Measurements from ENCODE around the gene SH3PXD2A.

The SH3PXD2A gene

DNA sequence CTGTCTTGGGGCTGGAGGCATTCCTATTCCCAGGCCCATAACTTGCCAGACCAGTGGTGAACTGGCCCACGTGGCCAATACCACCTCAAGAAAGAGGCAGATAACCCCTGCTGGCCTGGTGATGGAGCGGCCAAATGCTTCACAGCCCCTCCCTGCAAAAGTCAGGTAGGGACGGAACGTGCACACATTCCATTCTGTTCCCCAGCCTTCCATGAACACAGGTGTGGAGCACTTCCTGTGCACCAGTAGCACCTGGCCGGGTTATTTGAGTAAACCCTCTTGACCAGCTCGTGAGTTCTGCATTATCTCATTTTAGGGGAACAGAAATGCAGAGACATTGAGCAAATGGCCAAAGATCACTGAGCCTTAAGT, 134.4 kb downstream of the SH3PXD2A start:
- H3K4me3 ChIP-seq (ENCODE audit: low read length), result no peak overlapping the region
- no peak overlapping the region for H3K9ac ChIP-seq (ENCODE audit: low read length)
- H3K27me3 ChIP-seq (ENCODE audit: control insufficient read depth, insufficient read depth, low read length), result no peaks in the 10 kb centered on the region
- no peak overlapping the region for H3K27ac ChIP-seq (ENCODE audit: low read depth, low read length)
- H3K4me1 ChIP-seq (ENCODE audit: control insufficient read depth, insufficient read depth, low read length), result no peaks in the 10 kb centered on the region
- no peaks in the 10 kb centered on the region for H3K36me3 ChIP-seq (ENCODE audit: control insufficient read depth, insufficient read depth, low read length)

GRCh38 chr10:103720328-103720963, 134.9 kb downstream of the SH3PXD2A start:
- H3K4me1 ChIP-seq (ENCODE audit: control insufficient read depth, insufficient read depth, low read length), result no peaks in the 10 kb centered on the region
- no peak overlapping the region for H3K4me3 ChIP-seq (ENCODE audit: low read length)
- H3K9ac ChIP-seq (ENCODE audit: low read length), result no peak overlapping the region
- H3K36me3 ChIP-seq (ENCODE audit: control insufficient read depth, insufficient read depth, low read length), result no peaks in the 10 kb centered on the region
- no peaks in the 10 kb centered on the region for H3K27me3 ChIP-seq (ENCODE audit: control insufficient read depth, insufficient read depth, low read length)
- no peak overlapping the region for H3K27ac ChIP-seq (ENCODE audit: low read depth, low read length)

DNA sequence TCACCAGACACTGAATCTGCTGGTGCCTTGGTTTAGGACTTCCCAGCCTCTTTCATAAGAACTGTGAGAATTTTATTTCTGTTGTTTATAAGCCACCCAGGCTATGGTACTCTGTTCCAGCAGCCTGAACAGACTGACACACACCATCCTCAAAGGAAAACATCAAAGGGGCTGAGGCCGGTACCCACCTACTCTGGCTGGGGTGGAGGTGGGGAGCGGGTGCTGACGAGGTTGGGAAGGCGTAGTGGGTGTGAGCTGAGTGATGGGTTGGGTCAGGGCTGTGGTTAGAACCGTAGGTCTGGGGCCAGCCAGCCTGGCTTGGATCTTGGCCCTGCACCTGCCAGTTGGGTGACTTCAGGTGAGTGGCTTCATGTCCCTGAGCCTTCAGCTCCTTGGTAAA, 136.3 kb downstream of the SH3PXD2A start:
- no peaks in the 10 kb centered on the region for H3K36me3 ChIP-seq (ENCODE audit: control insufficient read depth, insufficient read depth, low read length)
- no peaks in the 10 kb centered on the region for H3K27me3 ChIP-seq (ENCODE audit: control insufficient read depth, insufficient read depth, low read length)
- H3K27ac ChIP-seq (ENCODE audit: low read depth, low read length), result no peak overlapping the region
- no peak overlapping the region for H3K9ac ChIP-seq (ENCODE audit: low read length)
- H3K4me3 ChIP-seq (ENCODE audit: low read length), result no peak overlapping the region
- H3K4me1 ChIP-seq (ENCODE audit: control insufficient read depth, insufficient read depth, low read length), result no peaks in the 10 kb centered on the region

GRCh38 chr10:103718247-103718620, 137.1 kb downstream of the SH3PXD2A start:
- no peak overlapping the region for H3K27ac ChIP-seq (ENCODE audit: low read depth, low read length)
- no peak overlapping the region for H3K4me3 ChIP-seq (ENCODE audit: low read length)
- no peaks in the 10 kb centered on the region for H3K4me1 ChIP-seq (ENCODE audit: control insufficient read depth, insufficient read depth, low read length)
- no peak overlapping the region for H3K9ac ChIP-seq (ENCODE audit: low read length)
- no peaks in the 10 kb centered on the region for H3K36me3 ChIP-seq (ENCODE audit: control insufficient read depth, insufficient read depth, low read length)
- no peaks in the 10 kb centered on the region for H3K27me3 ChIP-seq (ENCODE audit: control insufficient read depth, insufficient read depth, low read length)

GRCh38 chr10:103717341-103718246, 137.8 kb downstream of the SH3PXD2A start:
- H3K9ac ChIP-seq (ENCODE audit: low read length), result no peak overlapping the region
- no peaks in the 10 kb centered on the region for H3K36me3 ChIP-seq (ENCODE audit: control insufficient read depth, insufficient read depth, low read length)
- no peak overlapping the region for H3K27ac ChIP-seq (ENCODE audit: low read depth, low read length)
- no peak overlapping the region for H3K4me3 ChIP-seq (ENCODE audit: low read length)
- H3K27me3 ChIP-seq (ENCODE audit: control insufficient read depth, insufficient read depth, low read length), result no peaks in the 10 kb centered on the region
- H3K4me1 ChIP-seq (ENCODE audit: control insufficient read depth, insufficient read depth, low read length), result no peaks in the 10 kb centered on the region

DNA sequence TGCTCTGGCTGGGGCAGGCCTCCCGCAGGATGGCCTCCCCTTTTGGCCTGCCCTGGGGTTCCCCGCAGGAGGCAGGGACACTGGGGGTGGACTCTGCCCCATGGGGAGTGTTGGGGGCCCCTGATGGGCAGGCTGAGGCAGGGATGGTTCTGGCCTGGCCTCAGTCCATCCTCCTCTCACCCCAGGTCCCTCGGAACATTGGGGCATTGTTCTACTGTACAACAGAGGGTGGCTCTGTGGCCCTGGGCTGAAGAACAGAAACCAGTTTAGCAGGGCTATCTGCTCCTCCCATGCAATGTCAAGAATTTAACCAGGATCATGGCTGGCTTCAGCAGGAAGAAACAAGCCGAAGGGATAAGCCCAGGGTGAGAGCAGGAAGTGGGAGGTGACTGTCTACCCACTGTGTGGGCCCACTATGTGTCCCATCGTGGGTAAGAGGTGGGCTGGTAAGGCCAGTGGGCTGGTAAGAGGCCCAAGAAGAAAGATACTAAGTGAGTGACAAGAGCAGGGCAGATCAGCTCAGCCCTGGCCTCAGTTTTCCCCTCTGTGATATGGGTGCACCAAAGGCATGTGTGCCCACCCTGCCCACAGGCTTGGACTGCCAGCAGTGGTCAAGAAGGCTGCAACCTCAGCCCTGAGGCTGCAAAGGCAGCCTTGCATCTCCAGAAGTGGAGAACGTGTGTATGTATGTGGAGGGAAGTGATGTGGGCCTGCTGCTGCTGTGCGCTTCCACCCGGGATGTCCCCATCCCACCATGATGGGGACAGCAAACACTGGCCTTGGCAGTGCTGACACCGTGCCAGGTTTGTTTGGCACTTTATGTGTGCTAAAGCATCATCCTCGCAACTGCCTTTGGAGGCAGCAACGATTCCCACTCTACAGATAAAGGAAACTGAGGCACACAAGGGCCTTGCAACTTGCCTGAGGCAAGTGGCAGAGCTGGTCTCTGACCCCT, 138.9 kb downstream of the SH3PXD2A start:
- Histone ChIP-seq H3K27ac (ENCODE audit: low read depth, low read length) (peak overlapping the region; percentile 2), H3K4me3 (ENCODE audit: low read length) (no peak overlapping the region), H3K4me1 (ENCODE audit: control insufficient read depth, insufficient read depth, low read length) (no peaks in the 10 kb centered on the region), H3K36me3 (ENCODE audit: control insufficient read depth, insufficient read depth, low read length) (no peaks in the 10 kb centered on the region), H3K9ac (ENCODE audit: low read length) (no peak overlapping the region), H3K27me3 (ENCODE audit: control insufficient read depth, insufficient read depth, low read length) (no peaks in the 10 kb centered on the region)

DNA sequence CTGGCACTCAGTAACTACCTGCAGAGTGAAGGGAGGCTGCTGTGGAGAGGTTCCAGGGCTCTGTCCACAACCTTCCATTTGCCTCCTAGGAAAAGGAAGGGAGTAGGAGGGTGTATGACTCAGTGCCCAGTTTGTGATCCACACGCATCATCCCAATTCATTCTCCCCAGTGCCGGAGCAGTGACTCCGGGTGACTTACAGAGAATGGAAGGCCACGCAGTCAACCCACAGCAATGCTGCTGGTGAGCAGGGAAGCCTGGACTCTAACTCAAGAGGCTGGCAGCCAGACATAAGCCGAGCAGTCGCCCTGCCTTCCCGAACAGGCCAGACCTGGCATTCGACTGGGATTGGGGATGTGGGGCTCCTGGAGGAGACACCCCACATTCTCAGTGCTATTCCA, 139.9 kb downstream of the SH3PXD2A start:
- Histone ChIP-seq H3K36me3 (ENCODE audit: control insufficient read depth, insufficient read depth, low read length) (no peaks in the 10 kb centered on the region), H3K4me3 (ENCODE audit: low read length) (no peak overlapping the region), H3K27ac (ENCODE audit: low read depth, low read length) (no peak overlapping the region), H3K9ac (ENCODE audit: low read length) (no peak overlapping the region), H3K27me3 (ENCODE audit: control insufficient read depth, insufficient read depth, low read length) (no peaks in the 10 kb centered on the region), H3K4me1 (ENCODE audit: control insufficient read depth, insufficient read depth, low read length) (no peaks in the 10 kb centered on the region)

- Histone ChIP-seq H3K36me3 (ENCODE audit: control insufficient read depth, insufficient read depth, low read length) (no peaks in the 10 kb centered on the region), H3K9ac (ENCODE audit: low read length) (no peak overlapping the region), H3K27me3 (ENCODE audit: control insufficient read depth, insufficient read depth, low read length) (no peaks in the 10 kb centered on the region), H3K4me1 (ENCODE audit: control insufficient read depth, insufficient read depth, low read length) (no peaks in the 10 kb centered on the region), H3K4me3 (ENCODE audit: low read length) (no peak overlapping the region), H3K27ac (ENCODE audit: low read depth, low read length) (no peak overlapping the region)
Observed at GRCh38 chr10:103714232-103714891, 141.0 kb downstream of the SH3PXD2A start.

- no peak overlapping the region for H3K9ac ChIP-seq (ENCODE audit: low read length)
Observed at GRCh38 chr10:103713676-103714075, 141.7 kb downstream of the SH3PXD2A start.

GRCh38 chr10:103712898-103713498, 142.4 kb downstream of the SH3PXD2A start:
- Histone ChIP-seq H3K9ac (ENCODE audit: low read length) (no peak overlapping the region), H3K4me1 (ENCODE audit: control insufficient read depth, insufficient read depth, low read length) (no peaks in the 10 kb centered on the region), H3K4me3 (ENCODE audit: low read length) (no peak overlapping the region), H3K36me3 (ENCODE audit: control insufficient read depth, insufficient read depth, low read length) (no peaks in the 10 kb centered on the region), H3K27me3 (ENCODE audit: control insufficient read depth, insufficient read depth, low read length) (no peaks in the 10 kb centered on the region), H3K27ac (ENCODE audit: low read depth, low read length) (no peak overlapping the region)

More at GRCh38 chr10:103713676-103714075, 141.7 kb downstream of the SH3PXD2A start:
- no peaks in the 10 kb centered on the region for H3K4me1 ChIP-seq (ENCODE audit: control insufficient read depth, insufficient read depth, low read length)
- H3K36me3 ChIP-seq (ENCODE audit: control insufficient read depth, insufficient read depth, low read length), result no peaks in the 10 kb centered on the region
- H3K27ac ChIP-seq (ENCODE audit: low read depth, low read length), result no peak overlapping the region
- H3K27me3 ChIP-seq (ENCODE audit: control insufficient read depth, insufficient read depth, low read length), result no peaks in the 10 kb centered on the region
- no peak overlapping the region for H3K4me3 ChIP-seq (ENCODE audit: low read length)

DNA sequence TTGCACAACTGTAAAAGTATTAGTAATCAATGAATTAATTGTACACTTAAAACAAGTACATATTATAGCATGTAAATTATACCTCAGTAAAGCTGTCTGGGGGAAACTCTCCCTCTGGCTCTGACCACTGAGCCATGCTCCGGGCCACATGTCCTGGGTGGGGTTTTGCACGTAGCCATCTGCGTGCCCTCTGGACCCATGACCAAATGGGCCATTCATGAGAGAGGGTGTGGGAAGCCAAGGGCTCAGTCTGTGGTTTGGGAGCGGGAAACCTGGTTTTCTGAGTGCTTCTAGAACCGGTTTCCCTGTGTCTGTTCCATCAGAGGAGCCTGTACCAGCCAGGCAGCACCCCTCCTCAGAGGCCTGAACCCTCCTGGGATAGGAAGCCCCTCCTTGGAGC, 143.2 kb downstream of the SH3PXD2A start:
- no peaks in the 10 kb centered on the region for H3K27me3 ChIP-seq (ENCODE audit: control insufficient read depth, insufficient read depth, low read length)
- no peaks in the 10 kb centered on the region for H3K36me3 ChIP-seq (ENCODE audit: control insufficient read depth, insufficient read depth, low read length)
- H3K4me1 ChIP-seq (ENCODE audit: control insufficient read depth, insufficient read depth, low read length), result no peaks in the 10 kb centered on the region
- H3K4me3 ChIP-seq (ENCODE audit: low read length), result no peak overlapping the region
- H3K27ac ChIP-seq (ENCODE audit: low read depth, low read length), result no peak overlapping the region
- H3K9ac ChIP-seq (ENCODE audit: low read length), result no peak overlapping the region

All from rectal smooth muscle tissue (tissue), 1 donor.